CD4-positive, alpha-beta T cell (primary cell): ENCODE measurements around the gene PRMT1. TPM values are rescaled to one million over a fixed set of nuclear protein-coding genes. Genes with fewer than 3 reads are reported as not detected.
A peak's percentile ranks its signal among the peaks of the same experiment; 100 is the strongest.

Experiments
- ATAC-seq: fragments of 200-7000 bp; cut with Tn5 transposase; one replicate; pipeline ENCODE4 v1.10.0; 2022; ENCODE audit warnings: mild to moderate bottlenecking; ENCODE audit not compliant: poor library complexity
- CTCF ChIA-PET: fragments of 350-600 bp; sonication (Branson Sonifier 250); formaldehyde crosslinking; loops from one replicate; lab custom pipeline; 2021; ENCODE audit warnings: antibody characterized with exemption, inconsistent platforms; lab: Charles Lee
- POLR2A ChIA-PET: fragments of 350-600 bp; sonication (Branson Sonifier 250); formaldehyde crosslinking; loops from one replicate; lab custom pipeline; 2021; ENCODE audit warnings: antibody characterized with exemption, inconsistent platforms; lab: Charles Lee
- DNase-seq, 14 experiments: peaks; one replicate each; pipeline ENCODE4 v3.0.0-alpha.2; 2013 to 2020; ENCODE audit warnings: mixed read lengths in 2 of 14
- H3K27ac ChIP-seq, 2 donors: one replicate each; pipeline versions ENCODE4 v1.5.1 to v1.7.0; 2013; ENCODE audit warnings: low read length in 2 of 2, low read depth in 1 of 2, mild to moderate bottlenecking in 1 of 2
- H3K27me3 ChIP-seq, 2 experiments: 1 replicate in 1 of 2; 2 replicates in 1 of 2; pipeline versions ENCODE4 v1.6.1 to v1.7.0; 2013; ENCODE audit warnings: low read length in 2 of 2, control low read depth in 1 of 2, mild to moderate bottlenecking in 1 of 2, moderate library complexity in 1 of 2; ENCODE audit not compliant: insufficient read depth in 2 of 2, control insufficient read depth in 1 of 2
- H3K36me3 ChIP-seq: one replicate; pipeline ENCODE4 v1.6.1; 2013; ENCODE audit warnings: low read length, control low read depth; ENCODE audit not compliant: insufficient read depth
- H3K4me1 ChIP-seq: one replicate; pipeline ENCODE4 v1.6.1; 2013; ENCODE audit warnings: low read length, control low read depth; ENCODE audit not compliant: insufficient read depth
- H3K4me3 ChIP-seq: one replicate; pipeline ENCODE4 v1.5.1; 2013; ENCODE audit warnings: mild to moderate bottlenecking, low read length, moderate library complexity
- H3K9me3 ChIP-seq, 2 experiments: 1 replicate in 1 of 2; 2 replicates in 1 of 2; pipeline versions ENCODE4 v1.6.1 to v1.7.0; 2013; ENCODE audit warnings: low read length in 2 of 2, mild to moderate bottlenecking in 2 of 2, control low read depth in 1 of 2, moderate library complexity in 1 of 2; ENCODE audit not compliant: control insufficient read depth in 1 of 2, insufficient read depth in 1 of 2
- H3K27ac Mint-ChIP-seq: one replicate; pipeline ENCODE4 v1.8.0; 2020; ENCODE audit warnings: mixed read lengths
- H3K27me3 Mint-ChIP-seq: one replicate; pipeline ENCODE4 v1.8.0; 2021; ENCODE audit warnings: mixed read lengths
- H3K36me3 Mint-ChIP-seq: one replicate; pipeline ENCODE4 v1.8.0; 2021; ENCODE audit warnings: low read depth, mixed read lengths
- H3K4me1 Mint-ChIP-seq: one replicate; pipeline ENCODE4 v1.8.0; 2021; ENCODE audit warnings: low read depth, mixed read lengths
- H3K4me3 Mint-ChIP-seq: one replicate; pipeline ENCODE4 v1.8.0; 2020; ENCODE audit warnings: mild to moderate bottlenecking, mixed read lengths
- H3K9me3 Mint-ChIP-seq: one replicate; pipeline ENCODE4 v1.8.0; 2020; ENCODE audit warnings: mixed read lengths
- CTCF ChIP-seq: fragments of 200-600 bp; IDR thresholded peaks from one replicate; pipeline ENCODE4 v1.8.0; 2022; ENCODE audit warnings: antibody characterized with exemption, mild to moderate bottlenecking
- intact Hi-C, 2 experiments: fragments of 100-400 bp; cut with DNase I in 1 of 2; cut with micrococcal nuclease in 1 of 2; formaldehyde crosslinking; loops; one replicate each; pipeline versions ENCODE4 v1.15.1 to v1.9.0; 2023 to 2025; cut with DNase I, micrococcal nuclease
- total RNA-seq, 174 experiments: library from RNA in 2 of 174; stranded (reverse) in 2 of 174; gene quantifications; one replicate each; pipeline ENCODE4 v1.2.3 and lab custom pipeline; 2021 to 2026

The PRMT1 gene
- total RNA-seq, 2 experiments from 2014 or later, result 41.5 to 46.4 TPM

- Histone ChIP-seq H3K4me1 (peaks cover 28% of the 10 kb centered on the region), H3K36me3 (peaks cover 61% of the 10 kb centered on the region), H3K4me3 (no peak overlapping the region), H3K9me3 (no peaks in the 10 kb centered on the region), H3K27ac (no peak overlapping the region), H3K27me3 (no peaks in the 10 kb centered on the region)
- DNase-seq (peak in 1 of 14 experiments; percentile 38), ATAC-seq (no peak)
- no peak overlapping the region for H3K4me3 Mint-ChIP-seq
- H3K4me1 Mint-ChIP-seq, result peaks cover 13% of the 10 kb centered on the region
- ChIA-PET POLR2A (no interaction called here), CTCF (no interaction called here)
- peaks cover 71% of the 10 kb centered on the region for H3K36me3 Mint-ChIP-seq
- H3K27me3 Mint-ChIP-seq, result no peaks in the 10 kb centered on the region
- intact Hi-C loops, result no loop called here
- no peak for TF ChIP-seq CTCF
- no peak overlapping the region for H3K27ac Mint-ChIP-seq
- H3K9me3 Mint-ChIP-seq, result no peaks in the 10 kb centered on the region
These were observed 8.0 kb downstream of the PRMT1 start for GRCh38 chr19:49684983-49685553.

- Histone ChIP-seq H3K4me3 (no peak overlapping the region), H3K27me3 (peaks cover 4 to 5% of the 10 kb centered on the region in 2 experiments), H3K9me3 (peaks cover 0 to under 1% of the 10 kb centered on the region in 2 experiments), H3K36me3 (peaks cover 53% of the 10 kb centered on the region), H3K27ac (no peak overlapping the region), H3K4me1 (peaks cover 28% of the 10 kb centered on the region)
- no peak overlapping the region for H3K4me3 Mint-ChIP-seq
- ATAC-seq, result no peak
- H3K27ac Mint-ChIP-seq, result no peak overlapping the region
- H3K9me3 Mint-ChIP-seq, result no peaks in the 10 kb centered on the region
- peaks cover 8% of the 10 kb centered on the region for H3K27me3 Mint-ChIP-seq
- peak in 1 of 14 experiments; percentile 29 for DNase-seq
- CTCF ChIA-PET, result no interaction called here
- POLR2A ChIA-PET, result no interaction called here
- H3K36me3 Mint-ChIP-seq, result peaks cover 63% of the 10 kb centered on the region
- TF ChIP-seq CTCF, result no peak
- intact Hi-C loops, result no loop called here
- H3K4me1 Mint-ChIP-seq, result peaks cover 14% of the 10 kb centered on the region
These were observed 8.8 kb downstream of the PRMT1 start for GRCh38 chr19:49685845-49686332.

- Histone ChIP-seq H3K27me3 (peaks cover 10 to 12% of the 10 kb centered on the region in 2 experiments), H3K27ac (no peak overlapping the region), H3K36me3 (peaks cover 46% of the 10 kb centered on the region), H3K4me1 (peaks cover 30% of the 10 kb centered on the region), H3K4me3 (no peak overlapping the region), H3K9me3 (peaks cover 0 to 5% of the 10 kb centered on the region in 2 experiments)
- Mint-ChIP-seq H3K9me3 (no peaks in the 10 kb centered on the region), H3K36me3 (peaks cover 58% of the 10 kb centered on the region), H3K4me1 (peaks cover 21% of the 10 kb centered on the region), H3K27me3 (peaks cover 15% of the 10 kb centered on the region), H3K27ac (no peak overlapping the region), H3K4me3 (no peak overlapping the region)
- no peak for ATAC-seq
- POLR2A ChIA-PET, result no interaction called here
- TF ChIP-seq CTCF, result no peak
- no peak for DNase-seq
- intact Hi-C loops, result no loop called here
- CTCF ChIA-PET, result no interaction called here
These were observed 9.5 kb downstream of the PRMT1 start for GRCh38 chr19:49686503-49687088.
